ENCODE data around the gene BRINP3. TPM values are rescaled to one million over a fixed set of nuclear protein-coding genes. Genes with fewer than 3 reads are reported as not detected.

Gene BRINP3
- total and polyA plus RNA-seq, 8 donors: 0.06 to 25.5 (median 7.4) TPM; not detected in 4

DNA sequence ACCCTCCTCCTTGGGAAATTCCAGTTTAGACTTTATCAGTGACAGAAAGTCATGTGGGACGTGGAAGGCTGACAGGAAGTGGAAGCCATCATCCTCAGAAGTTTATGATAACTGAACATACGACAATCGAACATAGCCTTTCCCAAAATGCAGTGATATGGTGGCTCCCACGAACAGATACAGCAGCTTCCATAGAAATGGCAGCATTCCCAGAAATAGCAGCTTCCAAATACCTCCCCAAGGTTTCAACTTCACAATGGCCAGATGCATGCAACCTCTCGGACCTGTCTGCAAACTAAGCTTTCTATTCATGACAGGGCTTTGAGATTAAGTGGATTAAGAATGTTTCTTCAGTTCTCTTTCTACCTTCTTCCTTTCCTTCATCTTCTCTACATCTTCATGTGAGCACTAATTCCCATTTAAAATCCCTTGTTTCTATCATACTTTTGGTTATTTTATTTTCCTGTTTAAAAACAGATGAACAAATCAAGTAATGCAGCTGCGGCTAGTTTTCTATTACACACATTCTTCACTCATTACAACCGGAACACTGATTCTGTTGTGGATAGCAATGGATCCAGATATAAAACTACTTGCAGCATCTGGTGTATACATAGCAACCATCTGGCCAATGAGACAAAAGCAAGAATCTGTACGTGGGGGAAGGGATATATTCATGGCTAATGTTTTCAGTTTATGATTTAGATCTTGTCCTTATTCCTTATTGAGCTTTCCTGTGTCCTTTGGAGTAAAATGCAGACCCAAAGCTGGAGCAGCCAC lies 304.8 kb downstream of the BRINP3 start:
- H3K4me1 ChIP-seq: no peaks in the 10 kb centered on the region
- H3K9me3 ChIP-seq: no peaks in the 10 kb centered on the region
- no peak overlapping the region for H3K27ac ChIP-seq
- no peaks in the 10 kb centered on the region for H3K27me3 ChIP-seq
- intact Hi-C loops (cut with DNase I; ENCODE audit: low total_unique reads): no loop called here
- no peak for TF ChIP-seq CTCF (IDR thresholded peaks at IDR 0.05)
- TF ChIP-seq POLR2A (IDR thresholded peaks at IDR 0.05): no peak
- no peak for TF ChIP-seq EP300 (IDR thresholded peaks at IDR 0.05)
- no peak for TF ChIP-seq POLR2AphosphoS5 (IDR thresholded peaks at IDR 0.05)
- H3K36me3 ChIP-seq: no peaks in the 10 kb centered on the region
- WGBS, 5 donors: 67 to 79% (median 69%) methylated on average over 8 of the region's 8 CpGs
- no peak overlapping the region for H3K4me3 ChIP-seq
- DNase-seq: no peak

- Histone ChIP-seq H3K27ac (no peak overlapping the region), H3K4me3 (no peak overlapping the region), H3K9me3 (no peaks in the 10 kb centered on the region), H3K4me1 (no peaks in the 10 kb centered on the region), H3K36me3 (no peaks in the 10 kb centered on the region), H3K27me3 (no peaks in the 10 kb centered on the region)
- no peak for TF ChIP-seq POLR2AphosphoS5 (IDR thresholded peaks at IDR 0.05)
- no peak for TF ChIP-seq EP300 (IDR thresholded peaks at IDR 0.05)
- TF ChIP-seq POLR2A (IDR thresholded peaks at IDR 0.05): no peak
- TF ChIP-seq CTCF (IDR thresholded peaks at IDR 0.05): no peak
- WGBS, 5 donors: 71 to 83% (median 80%) methylated on average over 3 of the region's 3 CpGs
- intact Hi-C loops (cut with DNase I; ENCODE audit: low total_unique reads): no loop called here
- no peak for DNase-seq
Observed at GRCh38 chr1:190170321-190170720, 307.3 kb downstream of the BRINP3 start.

DNA sequence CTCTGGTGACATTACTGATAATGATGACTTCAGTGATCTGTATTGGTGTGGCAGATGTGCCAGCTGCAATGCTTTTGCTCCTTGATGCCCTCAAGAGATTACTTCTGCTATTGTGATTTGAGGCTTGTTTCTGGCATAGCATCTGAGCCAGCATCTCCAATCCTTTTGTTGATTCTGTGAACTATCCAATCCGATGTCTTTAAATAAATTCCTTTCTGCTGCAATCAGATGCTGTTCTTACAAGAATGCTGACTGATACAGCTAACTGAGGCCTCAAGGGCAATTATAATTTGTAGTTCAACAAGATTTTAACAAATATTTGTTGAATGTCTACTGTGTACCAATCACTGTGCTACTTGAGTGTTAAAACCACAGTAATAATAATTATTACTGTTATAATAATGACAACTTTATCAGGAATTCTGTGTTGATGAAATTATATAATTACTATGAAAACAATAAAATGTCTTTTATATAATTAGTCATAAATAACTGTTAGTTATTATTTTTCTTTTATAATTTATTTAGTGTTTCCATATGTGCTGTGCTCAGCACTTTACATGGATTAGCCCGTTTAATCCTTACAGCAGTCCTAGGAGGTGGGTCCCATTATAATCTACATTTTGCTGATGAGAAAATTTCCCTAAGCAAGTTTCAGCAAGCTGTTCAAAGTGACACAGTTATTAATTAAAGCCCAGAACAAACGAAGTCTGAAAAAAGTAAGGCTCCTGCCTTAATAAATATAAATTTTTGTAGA lies 308.2 kb downstream of the BRINP3 start:
- DNase-seq: no peak
- intact Hi-C loops (cut with DNase I; ENCODE audit: low total_unique reads): no loop called here
- Histone ChIP-seq H3K36me3 (no peaks in the 10 kb centered on the region), H3K4me3 (no peak overlapping the region), H3K9me3 (no peaks in the 10 kb centered on the region), H3K27ac (no peak overlapping the region), H3K27me3 (no peaks in the 10 kb centered on the region), H3K4me1 (no peaks in the 10 kb centered on the region)
- 46 to 59% (median 53%) methylated on average over 3 of the region's 3 CpGs for whole genome bisulfite sequencing, 5 donors
- TF ChIP-seq POLR2A (IDR thresholded peaks at IDR 0.05): no peak
- TF ChIP-seq CTCF (IDR thresholded peaks at IDR 0.05): no peak
- TF ChIP-seq EP300 (IDR thresholded peaks at IDR 0.05): no peak
- no peak for TF ChIP-seq POLR2AphosphoS5 (IDR thresholded peaks at IDR 0.05)

GRCh38 chr1:190168893-190169280 lies 308.8 kb downstream of the BRINP3 start:
- no peak overlapping the region for H3K4me3 ChIP-seq
- TF ChIP-seq CTCF (IDR thresholded peaks at IDR 0.05) (no peak), POLR2A (IDR thresholded peaks at IDR 0.05) (no peak), POLR2AphosphoS5 (IDR thresholded peaks at IDR 0.05) (no peak), EP300 (IDR thresholded peaks at IDR 0.05) (no peak)
- WGBS, 5 donors: 46 to 64% (median 48%) methylated on average over 3 of the region's 3 CpGs
- H3K36me3 ChIP-seq: no peaks in the 10 kb centered on the region
- DNase-seq: no peak
- H3K9me3 ChIP-seq: no peaks in the 10 kb centered on the region
- H3K4me1 ChIP-seq: no peaks in the 10 kb centered on the region
- no peaks in the 10 kb centered on the region for H3K27me3 ChIP-seq
- H3K27ac ChIP-seq: no peak overlapping the region
- intact Hi-C loops (cut with DNase I; ENCODE audit: low total_unique reads): no loop called here

All from stomach (tissue), 9 donors.